SW480 (cell line): ENCODE data around the gene GSK3A.

Source experiments
- DNase-seq: peaks from one replicate; pipeline ENCODE4 v3.0.0-alpha.2; 2016; ENCODE audit warnings: low spot score

Gene GSK3A

DNA sequence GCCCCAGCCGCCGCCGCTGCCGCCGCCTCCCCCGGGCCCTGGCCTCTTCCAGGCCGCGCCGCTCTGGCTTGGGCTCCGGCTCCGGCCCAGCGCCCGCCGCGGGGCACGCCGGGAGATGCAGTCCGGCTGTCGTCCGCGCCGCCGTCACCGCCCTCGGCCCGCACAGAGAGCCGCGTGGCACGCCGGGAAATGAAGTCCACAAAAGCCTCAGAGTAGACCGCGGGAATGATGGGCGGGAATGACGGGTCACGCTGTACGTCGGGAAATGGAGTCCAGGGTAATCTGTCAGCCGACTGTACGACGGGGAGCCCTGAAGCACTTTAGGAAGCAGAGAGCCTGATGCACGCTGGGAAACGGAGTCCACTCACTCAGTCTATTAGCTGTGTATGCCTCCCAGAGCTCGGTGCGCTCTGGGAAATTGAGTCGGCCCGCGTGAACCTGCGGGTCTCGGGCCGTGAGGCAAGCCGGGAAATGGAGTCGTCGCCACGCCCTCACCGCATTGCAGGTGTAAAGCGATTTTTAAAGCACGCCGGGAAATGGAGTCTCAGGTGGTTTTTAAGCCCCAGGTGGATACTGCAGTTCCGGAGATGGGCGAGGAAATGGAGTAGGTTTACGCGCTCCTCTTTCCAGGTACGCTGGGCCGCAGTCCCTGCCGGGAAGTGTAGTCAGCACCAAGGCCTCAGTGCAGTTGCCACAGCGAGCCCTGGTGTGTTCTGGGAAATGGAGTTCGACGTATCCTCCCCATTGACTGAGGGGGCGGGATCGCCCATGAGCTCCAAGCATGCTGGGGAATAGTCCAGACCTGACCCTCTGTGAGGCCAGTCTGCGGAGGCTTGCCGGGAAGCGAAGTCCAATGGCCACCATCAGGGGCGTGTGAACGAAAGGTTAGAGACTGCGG lies at the start of gene GSK3A:
GSK3A (minus strand) TSS at position 91 of the 898 bp plus-strand sequence. CDS start 137 bp downstream, outside the sequence.
- DNase-seq = peak; percentile 100

DNA sequence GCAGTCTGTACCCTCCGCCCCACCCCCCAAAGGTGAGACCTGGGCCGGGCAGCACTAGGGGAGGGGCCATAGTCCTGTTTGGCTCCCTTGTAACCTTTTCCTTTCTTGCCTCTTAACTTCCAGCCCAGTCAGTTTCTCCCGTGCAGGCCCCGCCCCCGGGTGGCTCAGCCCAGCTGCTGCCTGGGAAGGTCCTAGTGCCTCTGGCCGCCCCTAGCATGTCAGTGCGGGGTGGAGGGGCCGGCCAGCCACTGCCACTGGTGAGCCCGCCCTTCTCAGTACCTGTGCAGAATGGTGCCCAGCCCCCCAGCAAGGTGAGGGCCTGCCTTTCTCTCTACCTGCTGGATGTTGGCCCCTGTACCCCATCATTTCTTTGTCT lies 49.0 kb upstream of the GSK3A start:
- no peak for DNase-seq

DNA sequence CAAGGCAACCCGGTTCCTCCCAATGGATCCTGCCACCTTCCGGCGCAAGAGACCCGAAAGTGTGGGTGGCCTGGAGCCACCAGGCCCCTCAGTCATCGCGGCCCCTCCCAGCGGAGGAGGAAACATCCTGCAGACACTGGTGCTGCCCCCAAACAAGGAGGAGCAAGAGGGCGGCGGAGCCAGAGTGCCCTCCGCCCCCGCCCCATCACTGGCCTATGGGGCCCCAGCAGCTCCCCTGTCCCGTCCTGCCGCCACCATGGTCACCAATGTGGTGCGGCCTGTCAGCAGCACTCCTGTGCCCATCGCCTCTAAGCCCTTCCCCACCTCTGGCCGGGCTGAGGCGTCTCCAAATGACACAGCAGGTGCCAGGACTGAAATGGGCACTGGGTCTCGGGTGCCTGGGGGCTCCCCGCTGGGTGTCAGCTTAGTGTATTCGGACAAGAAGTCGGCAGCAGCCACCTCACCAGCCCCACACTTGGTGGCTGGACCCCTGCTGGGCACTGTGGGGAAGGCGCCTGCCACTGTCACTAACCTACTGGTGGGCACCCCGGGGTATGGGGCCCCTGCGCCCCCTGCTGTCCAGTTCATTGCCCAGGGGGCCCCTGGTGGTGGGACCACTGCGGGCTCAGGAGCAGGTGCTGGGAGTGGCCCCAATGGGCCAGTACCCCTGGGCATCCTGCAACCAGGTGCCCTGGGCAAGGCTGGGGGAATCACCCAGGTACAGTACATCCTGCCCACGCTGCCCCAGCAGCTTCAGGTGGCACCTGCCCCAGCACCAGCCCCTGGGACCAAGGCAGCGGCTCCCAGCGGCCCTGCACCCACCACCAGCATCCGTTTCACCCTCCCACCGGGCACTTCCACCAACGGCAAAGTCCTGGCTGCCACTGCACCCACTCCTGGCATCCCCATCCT lies 48.4 kb upstream of the GSK3A start:
- DNase-seq = peak; percentile 49

DNA sequence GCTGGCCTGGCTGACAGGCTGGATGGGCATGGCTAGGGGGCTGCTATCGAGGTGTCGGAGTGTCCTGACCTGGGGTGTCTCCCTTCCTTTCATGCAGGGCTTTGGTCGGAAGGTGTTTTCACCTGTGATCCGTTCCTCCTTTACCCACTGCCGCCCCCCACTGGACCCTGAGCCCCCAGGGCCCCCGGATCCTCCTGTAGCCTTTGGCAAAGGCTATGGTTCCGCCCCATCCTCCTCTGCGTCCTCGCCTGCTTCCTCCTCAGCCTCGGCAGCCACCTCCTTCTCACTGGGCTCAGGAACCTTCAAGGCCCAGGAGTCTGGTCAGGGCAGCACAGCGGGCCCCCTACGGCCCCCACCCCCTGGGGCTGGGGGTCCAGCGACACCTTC lies 47.7 kb upstream of the GSK3A start:
- no peak for DNase-seq

DNA sequence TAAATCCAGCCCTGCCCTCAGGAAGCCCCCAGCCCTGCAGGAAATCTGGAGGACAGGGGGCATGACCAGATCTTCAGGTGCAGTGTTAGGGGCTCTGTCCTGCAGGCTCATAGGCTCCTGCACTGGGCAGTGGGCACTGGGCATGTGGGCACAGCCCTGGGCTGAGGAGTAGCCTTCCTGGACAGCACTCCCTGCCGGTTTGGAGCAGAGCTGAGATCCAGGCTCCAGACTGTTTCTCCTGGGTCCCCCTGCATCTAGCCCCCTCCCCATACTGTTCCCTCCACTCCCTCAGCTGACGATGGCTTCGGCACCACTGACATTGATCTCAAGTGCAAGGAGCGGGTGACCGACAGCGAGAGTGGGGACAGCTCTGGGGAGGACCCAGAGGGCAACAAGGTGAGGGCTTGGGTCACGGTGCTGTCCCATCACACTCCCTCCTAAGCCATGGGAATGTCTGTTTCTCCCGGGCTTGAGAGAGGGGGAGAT lies 47.2 kb upstream of the GSK3A start:
- no peak for DNase-seq

DNA sequence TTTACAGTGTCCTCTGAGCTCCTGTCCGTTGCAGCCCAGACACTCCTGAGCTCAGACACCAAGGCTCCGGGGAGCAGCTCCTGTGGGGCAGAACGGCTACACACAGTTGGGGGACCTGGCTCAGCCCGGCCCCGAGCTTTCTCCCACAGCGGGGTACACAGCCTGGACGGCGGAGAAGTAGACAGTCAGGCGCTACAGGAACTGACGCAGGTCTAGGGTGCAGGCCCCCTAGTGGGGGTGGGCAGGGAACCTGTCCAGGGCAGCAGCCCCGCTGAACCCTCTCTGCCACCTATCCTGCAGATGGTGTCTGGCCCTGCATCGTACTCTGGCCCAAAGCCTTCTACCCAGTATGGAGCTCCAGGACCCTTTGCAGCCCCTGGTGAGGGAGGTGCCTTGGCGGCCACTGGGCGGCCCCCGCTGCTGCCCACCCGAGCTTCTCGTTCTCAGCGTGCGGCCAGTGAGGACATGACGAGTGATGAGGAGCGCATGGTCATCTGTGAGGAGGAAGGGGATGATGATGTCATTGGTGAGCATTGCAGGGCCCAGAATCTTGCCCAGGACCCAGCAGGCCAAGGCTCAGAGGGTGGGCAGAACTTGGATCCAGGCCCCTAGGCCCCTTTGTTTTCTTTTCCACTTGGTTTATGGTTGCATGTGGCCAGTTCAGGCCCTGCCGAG lies 46.6 kb upstream of the GSK3A start:
- DNase-seq = no peak

DNA sequence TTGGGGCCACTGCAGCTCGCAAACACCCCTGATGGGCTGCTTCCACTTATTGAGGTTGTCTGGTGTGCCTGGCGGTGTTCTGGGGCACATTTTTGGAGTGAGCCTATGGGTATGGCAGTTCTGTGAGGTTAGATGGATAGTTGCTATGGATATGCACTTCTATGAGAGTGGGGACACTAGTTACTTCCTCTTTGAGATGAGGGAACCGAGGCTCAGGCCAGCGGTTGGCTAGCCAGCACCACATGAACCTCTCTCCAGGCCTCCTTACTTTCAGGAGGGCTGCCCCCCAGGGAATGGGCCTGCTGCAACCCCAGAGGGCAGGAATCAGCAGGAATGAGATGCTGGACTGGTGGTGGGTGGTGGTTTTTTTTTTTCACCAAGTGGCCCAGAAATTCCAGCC lies 46.0 kb upstream of the GSK3A start:
- DNase-seq = no peak

DNA sequence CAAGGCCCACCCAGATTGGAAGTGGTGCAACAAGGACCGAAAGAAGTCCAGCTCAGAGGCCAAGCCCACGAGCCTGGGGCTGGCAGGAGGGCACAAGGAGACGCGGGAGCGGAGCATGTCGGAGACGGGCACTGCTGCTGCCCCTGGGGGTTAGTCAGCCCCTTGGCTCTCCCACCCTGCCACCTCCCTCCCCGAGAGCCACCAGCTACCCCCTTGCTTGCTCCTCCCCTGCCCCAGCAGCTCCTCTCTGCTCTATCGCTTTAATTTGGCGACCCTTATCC lies 45.4 kb upstream of the GSK3A start:
- no peak for DNase-seq

DNA sequence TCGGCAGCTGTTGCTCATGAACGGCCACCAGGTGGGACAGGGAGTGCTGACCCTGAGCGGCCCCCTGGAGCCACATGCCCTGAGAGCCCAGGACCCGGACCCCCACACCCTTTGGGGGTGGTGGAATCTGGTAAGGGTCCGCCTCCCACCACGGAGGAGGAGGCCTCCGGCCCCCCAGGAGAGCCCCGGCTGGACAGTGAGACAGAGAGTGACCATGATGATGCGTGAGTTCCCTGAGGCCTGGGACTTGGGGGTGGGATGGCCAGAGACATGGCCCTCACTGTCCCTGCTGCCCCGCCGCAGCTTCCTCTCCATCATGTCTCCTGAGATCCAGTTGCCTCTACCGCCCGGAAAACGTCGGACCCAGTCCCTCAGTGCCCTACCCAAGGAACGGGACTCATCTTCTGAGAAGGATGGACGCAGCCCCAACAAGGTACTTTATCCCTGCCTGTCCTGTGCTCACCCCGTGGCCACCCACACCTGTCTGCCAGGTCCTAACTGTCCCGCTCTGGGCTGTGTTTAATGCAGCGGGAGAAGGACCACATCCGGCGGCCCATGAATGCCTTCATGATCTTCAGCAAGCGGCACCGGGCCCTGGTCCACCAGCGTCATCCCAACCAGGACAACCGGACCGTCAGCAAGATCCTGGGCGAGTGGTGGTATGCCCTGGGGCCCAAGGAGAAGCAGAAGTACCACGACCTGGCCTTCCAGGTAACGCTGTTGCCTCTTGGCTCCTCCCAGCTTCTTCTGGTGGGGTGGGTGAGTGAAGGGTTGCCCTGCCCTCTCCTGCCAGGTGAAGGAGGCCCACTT lies 44.8 kb upstream of the GSK3A start:
- no peak for DNase-seq

DNA sequence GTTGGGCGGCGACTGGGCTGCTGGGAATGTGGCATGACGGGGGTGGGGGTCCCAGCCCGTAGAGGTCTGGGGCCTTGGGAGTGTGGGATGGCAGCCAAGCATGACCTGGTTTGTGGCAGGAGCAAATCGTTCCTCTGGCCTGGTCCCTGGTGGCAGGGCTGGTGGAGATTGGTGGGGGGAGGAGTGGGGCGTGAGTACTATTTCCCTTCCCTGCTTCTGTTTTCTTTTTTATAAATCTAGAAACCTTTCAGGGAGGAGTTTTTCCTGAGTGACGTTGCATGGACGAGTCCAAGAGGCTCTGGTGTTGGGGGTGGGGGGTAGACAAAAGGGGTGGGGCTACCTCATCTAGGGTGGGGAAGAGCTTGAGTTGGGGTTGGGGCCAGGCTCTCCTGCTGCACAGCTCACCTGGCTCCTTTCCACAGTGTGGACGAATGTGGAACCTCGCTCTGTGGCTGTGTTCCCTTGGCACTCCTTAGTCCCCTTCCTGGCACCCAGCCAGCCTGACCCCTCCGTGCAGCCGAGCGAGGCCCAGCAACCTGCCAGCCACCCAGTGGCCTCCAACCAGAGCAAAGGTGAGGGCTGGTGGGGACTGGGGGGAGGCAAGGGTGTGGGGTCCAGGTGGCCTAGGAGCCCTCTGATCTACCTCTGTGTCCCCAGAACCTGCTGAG lies 44.1 kb upstream of the GSK3A start:
- no peak for DNase-seq

DNA sequence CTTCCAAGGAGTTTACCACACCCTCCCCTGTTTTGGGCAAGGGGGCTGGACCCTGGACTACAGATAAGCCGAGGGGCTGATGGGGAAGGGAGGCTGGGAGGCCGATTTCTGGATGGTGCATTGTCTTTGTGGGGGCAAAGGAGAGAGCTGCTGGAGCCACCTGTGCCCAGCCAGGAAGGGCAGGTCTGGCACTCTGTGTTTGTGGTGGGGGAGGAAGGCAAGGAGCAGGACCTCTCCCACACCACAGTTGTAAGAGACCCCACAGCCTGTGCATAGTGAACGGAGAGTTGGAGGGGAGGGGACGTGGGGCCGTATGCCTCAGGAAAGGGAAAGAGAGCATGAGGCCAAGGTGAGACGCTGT lies 43.6 kb upstream of the GSK3A start:
- no peak for DNase-seq

DNA sequence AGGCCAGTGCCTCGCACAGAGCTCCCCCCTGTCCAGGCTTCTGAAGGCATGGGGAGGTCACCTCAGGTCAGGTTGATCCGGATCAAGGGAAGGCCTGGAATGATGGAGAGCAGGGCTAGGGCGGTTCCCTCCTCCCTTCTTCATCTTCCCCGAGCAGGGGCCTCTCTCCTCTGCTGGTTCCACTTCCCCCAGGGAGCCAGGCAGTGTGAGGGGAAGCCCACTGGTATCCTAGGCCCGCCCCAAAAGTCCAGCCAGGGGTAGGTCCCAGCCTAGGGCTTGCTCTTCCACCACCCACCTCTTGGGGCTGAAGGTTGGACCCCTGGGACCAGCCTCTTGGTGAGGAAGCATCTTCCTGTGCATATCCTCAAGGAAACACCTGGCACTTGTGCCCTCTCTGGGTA lies 43.1 kb upstream of the GSK3A start:
- no peak for DNase-seq

DNA sequence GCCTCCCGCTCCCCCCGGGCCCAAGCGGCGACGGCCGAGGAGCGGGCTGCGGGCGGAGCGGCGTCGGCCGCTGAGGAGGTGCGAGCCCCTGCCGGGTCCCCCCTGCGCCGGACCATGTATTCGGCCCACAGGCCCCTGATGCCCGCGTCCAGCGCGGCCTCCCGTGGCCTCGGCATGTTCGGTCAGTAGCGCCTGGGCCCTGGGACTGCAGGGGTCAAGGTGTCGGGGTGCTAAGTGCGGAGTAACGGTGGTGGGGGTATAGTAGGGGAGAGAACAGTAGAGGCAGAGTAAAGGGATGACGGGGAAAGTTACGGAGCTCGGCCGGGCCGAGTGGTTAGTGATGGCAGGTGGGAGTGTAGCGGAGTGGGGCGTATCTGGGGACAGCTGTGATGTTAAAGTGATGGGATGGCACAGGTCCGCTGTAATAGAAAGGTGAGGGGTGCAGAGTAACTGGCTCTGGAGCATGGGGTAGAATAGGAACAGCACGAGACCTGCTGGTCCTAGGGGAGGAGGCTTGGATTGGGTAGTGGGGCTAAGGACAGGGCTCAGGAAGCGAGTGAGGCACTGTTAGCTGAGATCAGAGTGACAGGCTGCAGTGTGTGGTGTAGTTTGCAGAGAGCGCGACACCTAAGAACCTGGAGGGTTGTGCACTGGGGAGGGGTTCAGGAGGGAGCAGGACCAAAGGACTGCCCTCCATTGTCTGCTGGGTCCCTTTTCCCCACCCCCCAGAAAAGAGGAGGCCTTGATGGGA lies 42.4 kb upstream of the GSK3A start:
- no peak for DNase-seq

DNA sequence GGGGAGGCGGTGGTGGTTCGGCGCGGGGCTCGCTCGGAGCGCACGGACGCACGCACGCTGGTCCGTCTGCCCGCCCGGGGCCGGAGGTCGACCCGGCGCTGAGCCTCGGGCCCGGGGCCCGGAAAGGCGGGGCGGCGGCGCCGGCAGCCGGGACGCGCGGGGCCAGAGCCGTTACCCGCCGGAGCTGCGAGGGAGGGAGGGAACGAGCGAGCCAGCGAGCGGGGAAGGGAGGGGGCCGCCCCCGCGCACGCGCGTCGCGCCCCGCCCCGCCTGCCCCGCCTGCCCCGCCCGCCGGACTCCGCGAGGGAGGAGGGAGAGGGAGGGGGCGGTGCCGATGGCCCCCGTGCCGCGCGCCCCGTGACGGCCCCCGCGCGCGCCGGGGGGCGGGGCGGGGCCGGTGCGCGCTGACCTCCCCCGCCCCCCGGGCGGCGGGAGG lies 41.7 kb upstream of the GSK3A start:
- DNase-seq = peak; percentile 77

DNA sequence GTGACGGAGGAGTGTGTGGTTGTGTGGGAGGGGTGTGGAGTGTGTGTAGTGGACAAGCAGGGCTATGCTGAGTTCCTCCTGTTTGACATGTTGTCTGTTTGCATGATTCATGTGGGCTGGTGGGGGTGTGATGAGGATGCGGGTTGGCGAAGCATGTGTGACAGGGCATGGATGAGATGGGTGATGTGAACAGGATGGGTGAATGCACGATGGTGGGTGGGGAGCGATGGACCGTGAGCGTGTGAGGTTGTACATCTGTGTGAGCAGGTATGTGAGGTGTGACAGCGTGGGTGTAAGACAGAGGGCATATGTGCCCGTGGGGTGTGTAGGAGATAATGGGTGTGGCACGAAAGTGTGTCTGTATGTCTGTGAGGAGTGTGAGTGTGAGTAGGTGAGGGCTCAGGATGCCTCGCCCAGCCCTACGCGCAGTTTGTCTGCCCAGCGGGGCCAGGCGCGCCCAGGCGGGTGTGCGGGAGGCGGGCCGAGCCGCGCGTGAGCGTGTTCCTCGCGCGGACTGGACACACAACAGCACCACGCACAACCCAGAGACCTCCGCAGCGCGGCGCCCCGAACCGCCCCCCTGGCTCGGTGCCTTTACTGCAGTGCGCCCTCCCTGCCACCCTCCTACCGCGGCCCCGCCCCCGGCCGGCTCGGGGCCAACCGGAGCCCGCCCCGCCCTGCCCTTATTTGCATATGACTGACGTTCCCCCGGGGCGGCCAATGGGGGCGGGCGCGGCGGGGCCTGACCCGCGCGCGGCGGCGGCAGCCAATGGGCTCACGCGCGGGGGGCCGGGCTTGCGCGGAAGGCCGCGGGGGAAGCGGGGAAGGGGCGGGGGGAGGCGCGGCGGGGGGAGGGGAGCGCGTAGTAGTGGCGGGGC lies 41.0 kb upstream of the GSK3A start:
- peak; percentile 95 for DNase-seq

DNA sequence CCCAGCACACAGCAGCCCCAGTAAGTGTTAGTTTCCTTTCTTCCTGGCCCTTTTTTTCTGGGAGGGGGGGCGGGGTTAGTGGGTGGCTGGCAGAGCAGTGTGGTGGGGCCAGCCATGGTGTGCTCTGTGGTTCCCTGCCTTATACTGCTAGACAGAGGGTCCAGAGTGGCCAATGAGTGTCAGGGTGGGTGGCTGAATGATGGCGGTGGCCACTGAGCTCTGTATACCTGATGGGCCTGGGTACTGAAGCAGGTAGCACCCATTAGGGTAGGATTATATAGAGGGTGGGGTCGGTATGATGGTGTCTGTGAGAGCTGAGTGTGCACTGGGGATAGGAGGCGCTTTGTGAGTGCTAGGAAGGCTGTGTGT lies 40.4 kb upstream of the GSK3A start:
- no peak for DNase-seq

DNA sequence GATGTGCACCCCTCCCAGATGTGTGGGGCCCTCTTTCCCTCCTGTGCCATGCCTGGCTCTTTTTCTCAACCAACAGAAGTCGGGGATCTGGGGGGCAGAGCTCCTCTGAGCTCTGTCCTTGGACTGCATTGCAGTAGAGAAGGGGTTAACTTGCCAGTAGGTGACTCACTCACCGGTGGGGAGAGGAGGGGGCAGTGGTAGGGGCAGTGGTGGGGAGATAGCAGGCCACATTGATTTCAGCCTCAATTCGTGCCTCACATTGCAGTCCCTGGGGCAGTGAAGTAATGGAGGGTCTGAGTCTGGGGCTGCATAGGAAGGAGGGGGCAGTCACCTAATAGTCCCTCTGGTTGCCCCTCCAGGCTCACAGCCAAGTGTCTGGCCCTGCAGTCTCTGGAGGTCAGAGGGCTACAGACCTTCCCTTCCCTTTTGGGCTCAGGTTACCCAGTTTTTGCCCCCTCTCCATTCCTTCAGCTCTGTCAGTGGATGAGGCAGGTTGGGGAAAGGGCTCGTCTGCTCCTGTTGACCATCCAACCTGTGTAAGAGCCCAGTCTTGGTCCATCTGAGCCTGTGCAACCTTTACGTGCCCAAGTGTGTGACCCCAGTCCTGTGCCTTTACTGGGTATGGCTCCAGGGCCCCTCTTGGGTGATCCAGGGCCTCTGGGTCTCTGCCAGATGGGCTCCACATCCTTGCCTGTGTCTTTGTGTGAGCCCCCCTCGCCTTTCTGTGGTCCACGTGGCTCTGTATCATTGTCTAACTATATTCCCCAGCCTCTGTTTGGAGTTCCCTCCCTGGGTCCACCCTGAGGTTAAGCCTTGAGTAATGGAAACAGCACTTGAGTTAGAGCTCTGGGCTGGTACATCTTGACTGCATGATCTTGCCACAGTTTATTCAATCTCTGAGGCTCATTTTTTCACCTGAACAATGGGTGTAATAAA lies 39.7 kb upstream of the GSK3A start:
- DNase-seq = peak; percentile 65

DNA sequence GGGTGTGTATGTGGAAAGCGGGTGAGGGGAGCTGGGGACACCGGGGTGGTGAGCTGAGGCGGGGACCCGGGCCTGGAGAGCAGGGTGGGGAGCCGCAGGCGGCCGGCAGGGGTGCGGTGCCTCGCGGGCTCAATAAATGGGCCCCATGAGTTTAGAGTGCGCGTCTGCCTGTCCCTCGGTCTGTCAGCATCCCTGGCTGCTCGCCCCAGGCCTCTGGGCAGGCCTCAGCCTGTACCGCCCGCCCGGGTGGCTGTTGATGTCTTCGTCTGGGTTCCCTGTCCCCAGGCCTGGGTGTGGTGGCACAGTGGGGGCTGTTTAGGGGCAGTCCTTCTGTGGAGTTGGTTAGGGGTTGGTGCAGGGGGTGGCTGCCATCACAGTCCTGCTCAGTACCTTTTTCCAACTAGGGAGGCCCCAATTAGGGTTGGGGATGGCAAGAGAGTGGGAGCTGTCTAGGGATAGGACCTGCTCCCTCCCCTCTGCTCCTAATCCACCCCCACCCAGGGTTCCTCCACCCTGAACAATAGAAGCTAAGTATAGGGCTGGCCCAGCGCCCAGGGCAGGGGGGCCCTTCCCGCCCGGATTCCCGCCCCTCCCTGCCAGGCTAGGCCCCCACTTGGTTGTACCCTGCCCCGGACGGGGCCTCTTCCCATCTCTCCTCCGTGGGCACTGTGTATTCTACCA lies 38.9 kb upstream of the GSK3A start:
- DNase-seq = peak; percentile 74
